Ovary (tissue), 3 donors: ENCODE data around the gene SLC22A12.

Experiments used
- CTCF ChIP-seq, 3 donors: fragments of 450-650 bp in 2 of 3; fragments of 200-600 bp in 1 of 3; IDR thresholded peaks; one replicate each; pipeline versions ENCODE4 v1.5.1 to v1.8.0; 2016 to 2022; ENCODE audit warnings: antibody characterized with exemption in 3 of 3, mild to moderate bottlenecking in 1 of 3
- EP300 ChIP-seq: sonication (generic); formaldehyde crosslinking; IDR thresholded peaks from one replicate; pipeline ENCODE4 v1.6.1; 2017; ENCODE audit warnings: antibody characterized with exemption
- POLR2A ChIP-seq: fragments of 450-650 bp; IDR thresholded peaks from one replicate; pipeline ENCODE4 v1.6.1; 2017; ENCODE audit warnings: antibody characterized with exemption, mild to moderate bottlenecking, moderate library complexity
- donor health status: DM: no; HTN: no; CAD: no.

- no peak for TF ChIP-seq CTCF (IDR thresholded peaks at IDR 0.05)
- TF ChIP-seq POLR2A: no peak
- TF ChIP-seq EP300: no peak
Measured at GRCh38 chr11:64558065-64558745, 32.8 kb upstream of the SLC22A12 start.
